Trophoblast cell (in vitro differentiated cells and primary cell): ENCODE measurements around the gene MCTP2.

ENCODE experiments used
- DNase-seq, 2 donors: peaks; one replicate each; pipeline ENCODE4 v3.0.0-alpha.2; 2016
- H2AFZ ChIP-seq: 2 replicates; pipeline ENCODE4 v1.6.1; 2013; ENCODE audit warnings: low read length, moderate library complexity, mild to moderate bottlenecking; ENCODE audit not compliant: insufficient read depth, poor library complexity
- H2AK5ac ChIP-seq: 2 replicates; pipeline ENCODE4 v1.6.1; 2013; ENCODE audit warnings: mild to moderate bottlenecking, low read length
- H2BK120ac ChIP-seq: 2 replicates; pipeline ENCODE4 v1.6.1; 2013; ENCODE audit warnings: low read length, mild to moderate bottlenecking, moderate library complexity; ENCODE audit not compliant: insufficient read depth, poor library complexity
- H2BK12ac ChIP-seq: 2 replicates; pipeline ENCODE4 v1.6.1; 2013; ENCODE audit warnings: mild to moderate bottlenecking, low read length, moderate library complexity
- H2BK5ac ChIP-seq: 2 replicates; pipeline ENCODE4 v1.6.1; 2013; ENCODE audit warnings: low read length, low read depth, moderate library complexity, mild to moderate bottlenecking; ENCODE audit not compliant: poor library complexity
- H3K14ac ChIP-seq: 2 replicates; pipeline ENCODE4 v1.6.1; 2013; ENCODE audit warnings: mild to moderate bottlenecking, low read length
- H3K18ac ChIP-seq: 2 replicates; pipeline ENCODE4 v1.6.1; 2013; ENCODE audit warnings: mild to moderate bottlenecking, low read length
- H3K23ac ChIP-seq: 2 replicates; pipeline ENCODE4 v1.6.1; 2013; ENCODE audit warnings: low read length
- H3K27ac ChIP-seq: 2 replicates; pipeline ENCODE4 v1.5.1; 2013; ENCODE audit warnings: low read depth, mild to moderate bottlenecking, inconsistent platforms, low read length, moderate library complexity
- H3K27me3 ChIP-seq: 2 replicates; pipeline ENCODE4 v1.6.1; 2013; ENCODE audit warnings: inconsistent platforms, mild to moderate bottlenecking, low read length, moderate library complexity; ENCODE audit not compliant: insufficient read depth
- H3K36me3 ChIP-seq, 2 experiments: 1 replicate in 1 of 2; 2 replicates in 1 of 2; pipeline ENCODE4 v1.6.1; 2013; ENCODE audit warnings: low read length in 2 of 2, mild to moderate bottlenecking in 2 of 2, moderate library complexity in 1 of 2; ENCODE audit not compliant: insufficient read depth in 2 of 2, control insufficient read depth in 1 of 2
- H3K4ac ChIP-seq: 2 replicates; pipeline ENCODE4 v1.6.1; 2013; ENCODE audit warnings: low read depth, mild to moderate bottlenecking, low read length, moderate library complexity
- H3K4me1 ChIP-seq, 2 experiments: 1 replicate in 1 of 2; 2 replicates in 1 of 2; pipeline ENCODE4 v1.6.1; 2013; ENCODE audit warnings: low read length in 2 of 2, mild to moderate bottlenecking in 2 of 2, moderate library complexity in 1 of 2; ENCODE audit not compliant: insufficient read depth in 2 of 2, control insufficient read depth in 1 of 2
- H3K4me2 ChIP-seq: 2 replicates; pipeline ENCODE4 v1.6.1; 2013; ENCODE audit warnings: inconsistent platforms, mild to moderate bottlenecking, low read length, moderate library complexity
- H3K4me3 ChIP-seq: 2 replicates; pipeline ENCODE4 v1.5.1; 2013; ENCODE audit warnings: mild to moderate bottlenecking, low read depth, low read length, inconsistent platforms
- H3K79me1 ChIP-seq: one replicate; pipeline ENCODE4 v1.6.1; 2013; ENCODE audit warnings: low read length
- H3K79me2 ChIP-seq: 2 replicates; pipeline ENCODE4 v1.6.1; 2013; ENCODE audit warnings: low read length, mild to moderate bottlenecking; ENCODE audit not compliant: control insufficient read depth, insufficient read depth, poor library complexity
- H3K9ac ChIP-seq: 2 replicates; pipeline ENCODE4 v1.6.1; 2013; ENCODE audit warnings: mild to moderate bottlenecking, low read length
- H3K9me3 ChIP-seq: 2 replicates; pipeline ENCODE4 v1.6.1; 2013; ENCODE audit warnings: low read depth, mild to moderate bottlenecking, control low read depth, inconsistent platforms, low read length; ENCODE audit not compliant: insufficient read depth
- H4K12ac ChIP-seq: 2 replicates; pipeline ENCODE4 v1.6.1; 2013; ENCODE audit warnings: low read depth, mild to moderate bottlenecking, low read length, moderate library complexity
- H4K8ac ChIP-seq: 2 replicates; pipeline ENCODE4 v1.6.1; 2013; ENCODE audit warnings: low read depth, mild to moderate bottlenecking, low read length, moderate library complexity
- H4K91ac ChIP-seq: one replicate; pipeline ENCODE4 v1.6.1; 2013; ENCODE audit warnings: low read depth, mild to moderate bottlenecking, low read length, moderate library complexity
- WGBS: extraction: QIAGEN DNeasy Blood & Tissue Kit; methylation state at CpG from one replicate; pipeline ENCODE4 v1.1.7; 2013; ENCODE audit warnings: missing lambda C conversion rate; ENCODE audit not compliant: insufficient read length, insufficient coverage; ENCODE audit errors: extremely low coverage; 5-methylcytosine and 5-hydroxymethylcytosine counted together

MCTP2 gene

GRCh38 chr15:94478763-94479162 is 247.4 kb downstream of the MCTP2 start:
- no peak overlapping the region for H2BK120ac ChIP-seq
- no peaks in the 10 kb centered on the region for H3K4me1 ChIP-seq
- no peaks in the 10 kb centered on the region for H3K79me1 ChIP-seq
- no peak overlapping the region for H2BK5ac ChIP-seq
- no peak for DNase-seq
- H3K9ac ChIP-seq = no peak overlapping the region
- no peak overlapping the region for H3K4me2 ChIP-seq
- WGBS = no CpG with 5 or more reads among the region's 8 CpGs
- H3K9me3 ChIP-seq = no peaks in the 10 kb centered on the region
- H3K14ac ChIP-seq = no peak overlapping the region
- no peaks in the 10 kb centered on the region for H3K27me3 ChIP-seq
- no peak overlapping the region for H3K23ac ChIP-seq
- H2AK5ac ChIP-seq = no peak overlapping the region
- H3K36me3 ChIP-seq = peaks cover 0 to 4% of the 10 kb centered on the region in 2 experiments
- no peak overlapping the region for H3K4ac ChIP-seq
- H4K91ac ChIP-seq = no peak overlapping the region
- no peak overlapping the region for H3K27ac ChIP-seq
- no peak overlapping the region for H2BK12ac ChIP-seq
- H4K8ac ChIP-seq = no peak overlapping the region
- no peak overlapping the region for H3K18ac ChIP-seq
- no peak overlapping the region for H4K12ac ChIP-seq
- H3K4me3 ChIP-seq = no peak overlapping the region
- no peaks in the 10 kb centered on the region for H3K79me2 ChIP-seq
- no peak overlapping the region for H2AFZ ChIP-seq

DNA sequence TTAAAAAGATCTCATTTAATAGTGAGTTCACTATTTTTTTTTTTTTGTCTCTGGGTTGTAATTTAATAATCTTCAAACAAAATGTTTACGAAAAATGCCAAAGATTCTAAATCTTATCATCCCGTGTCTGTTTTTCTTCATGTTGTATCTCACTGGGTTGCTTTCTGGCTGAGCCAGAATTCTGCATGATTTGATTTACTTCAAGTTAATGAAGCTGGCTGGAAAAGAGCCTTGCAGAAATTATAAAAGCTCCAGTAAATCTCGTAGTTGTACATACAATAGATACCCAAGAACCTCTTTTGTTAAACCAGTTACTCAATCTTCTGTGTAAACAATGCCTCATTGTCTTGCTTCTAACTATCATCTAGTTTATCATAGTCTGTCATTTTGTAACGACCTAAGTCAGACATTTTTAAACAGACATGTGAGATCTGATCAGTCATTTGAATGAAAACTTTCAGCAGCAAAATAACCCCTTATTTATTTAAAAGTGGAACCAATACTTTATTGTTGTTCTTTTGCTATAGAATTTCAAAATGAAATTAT is 249.0 kb downstream of the MCTP2 start:
- Histone ChIP-seq H3K9me3 (peaks cover 3% of the 10 kb centered on the region), H3K4ac (no peak overlapping the region), H3K4me2 (no peak overlapping the region), H3K79me2 (no peaks in the 10 kb centered on the region), H3K14ac (no peak overlapping the region), H4K12ac (no peak overlapping the region), H4K8ac (no peak overlapping the region), H2AFZ (no peak overlapping the region), H3K18ac (no peak overlapping the region), H3K27me3 (no peaks in the 10 kb centered on the region), H2BK5ac (no peak overlapping the region), H3K4me1 (no peaks in the 10 kb centered on the region), H3K9ac (no peak overlapping the region), H3K23ac (no peak overlapping the region), H2BK120ac (no peak overlapping the region), H3K4me3 (no peak overlapping the region), H4K91ac (no peak overlapping the region), H3K27ac (no peak overlapping the region), H3K79me1 (no peaks in the 10 kb centered on the region), H2BK12ac (no peak overlapping the region), H2AK5ac (no peak overlapping the region), H3K36me3 (peaks cover 0 to 4% of the 10 kb centered on the region in 2 experiments)
- WGBS = no CpG with 5 or more reads among the region's 4 CpGs
- DNase-seq = no peak

GRCh38 chr15:94485148-94485719 is 253.9 kb downstream of the MCTP2 start:
- H3K14ac ChIP-seq = no peak overlapping the region
- H3K18ac ChIP-seq = no peak overlapping the region
- H4K8ac ChIP-seq = no peak overlapping the region
- no peak for DNase-seq
- H3K27me3 ChIP-seq = no peaks in the 10 kb centered on the region
- H4K91ac ChIP-seq = no peak overlapping the region
- WGBS = no CpG with 5 or more reads among the region's 3 CpGs
- no peak overlapping the region for H2AK5ac ChIP-seq
- H3K4me1 ChIP-seq = no peaks in the 10 kb centered on the region
- H2AFZ ChIP-seq = no peak overlapping the region
- H2BK5ac ChIP-seq = no peak overlapping the region
- no peak overlapping the region for H2BK12ac ChIP-seq
- H3K4me3 ChIP-seq = no peak overlapping the region
- no peak overlapping the region for H3K23ac ChIP-seq
- H3K79me1 ChIP-seq = no peaks in the 10 kb centered on the region
- no peak overlapping the region for H2BK120ac ChIP-seq
- no peak overlapping the region for H3K4me2 ChIP-seq
- peaks cover 3% of the 10 kb centered on the region for H3K9me3 ChIP-seq
- H3K9ac ChIP-seq = no peak overlapping the region
- H4K12ac ChIP-seq = no peak overlapping the region
- no peaks in the 10 kb centered on the region for H3K79me2 ChIP-seq
- no peaks in the 10 kb centered on the region for H3K36me3 ChIP-seq
- H3K27ac ChIP-seq = no peak overlapping the region
- no peak overlapping the region for H3K4ac ChIP-seq

GRCh38 chr15:94487635-94488034 is 256.3 kb downstream of the MCTP2 start:
- Histone ChIP-seq H2BK12ac (no peak overlapping the region), H3K9ac (no peak overlapping the region), H2AK5ac (no peak overlapping the region), H3K4me1 (no peaks in the 10 kb centered on the region), H3K23ac (no peak overlapping the region), H2BK5ac (no peak overlapping the region), H3K4me2 (no peak overlapping the region), H3K4me3 (no peak overlapping the region), H3K79me1 (no peaks in the 10 kb centered on the region), H3K79me2 (no peaks in the 10 kb centered on the region), H3K14ac (no peak overlapping the region), H3K27ac (no peak overlapping the region), H2AFZ (no peak overlapping the region), H2BK120ac (no peak overlapping the region), H4K8ac (no peak overlapping the region), H4K12ac (no peak overlapping the region), H3K18ac (no peak overlapping the region), H4K91ac (no peak overlapping the region), H3K4ac (no peak overlapping the region), H3K9me3 (peaks cover 3% of the 10 kb centered on the region), H3K36me3 (no peaks in the 10 kb centered on the region), H3K27me3 (no peaks in the 10 kb centered on the region)
- no CpG with 5 or more reads among the region's 1 CpG for WGBS
- DNase-seq = no peak
